Prostate gland (tissue), 2 donors: ENCODE data around the gene FOXN1. TPM values are rescaled to one million over a fixed set of nuclear protein-coding genes. Genes with fewer than 3 reads are reported as not detected.

Source experiments
- DNase-seq: peaks from one replicate; pipeline ENCODE4 v3.0.0-alpha.2; 2019; ENCODE audit warnings: low spot score
- H3K27ac ChIP-seq, 2 donors: fragments of 200-600 bp; sonication (generic); 2 replicates each; pipeline ENCODE4 v1.5.1; 2017 to 2019
- H3K27me3 ChIP-seq: fragments of 200-600 bp; sonication (generic); replicated peaks from 2 replicates; pipeline ENCODE4 v1.5.1; 2019; ENCODE audit not compliant: insufficient read depth
- H3K36me3 ChIP-seq, 2 donors: fragments of 200-600 bp; sonication (generic); 1 replicate in 1 of 2; 2 replicates in 1 of 2; pipeline versions ENCODE4 v1.5.1 to v1.8.1; 2017 to 2019
- H3K4me1 ChIP-seq: fragments of 200-600 bp; sonication (generic); replicated peaks from 2 replicates; pipeline ENCODE4 v1.5.1; 2019
- H3K4me3 ChIP-seq, 2 donors: fragments of 200-600 bp; sonication (generic); 2 replicates each; pipeline ENCODE4 v1.5.1; 2017 to 2019
- H3K9me3 ChIP-seq: fragments of 200-600 bp; sonication (generic); 2 replicates; pipeline ENCODE4 v1.5.1; 2017
- POLR2A ChIP-seq: fragments of 450-650 bp; IDR thresholded peaks from one replicate; pipeline ENCODE4 v1.6.1; 2016; ENCODE audit warnings: antibody characterized with exemption, mild to moderate bottlenecking
- POLR2AphosphoS5 ChIP-seq: sonication (generic); formaldehyde crosslinking; IDR thresholded peaks from one replicate; pipeline ENCODE4 v1.6.1; 2017; ENCODE audit warnings: antibody characterized with exemption
- WGBS: methylation state at CpG from one replicate; pipeline ENCODE4 v1.1.5; 2018; 5-methylcytosine and 5-hydroxymethylcytosine counted together
- intact Hi-C: fragments of 100-400 bp; cut with DNase I; formaldehyde crosslinking; loops from one replicate; pipeline ENCODE4 v1.14.2; 2022
- total RNA-seq, 2 donors: library from RNA; depleted of rRNA; stranded (reverse); fragments of >200 nt; gene quantifications; one replicate each; pipeline ENCODE4 v1.1.0, GENCODE V29; 2016
- TF ChIP-seq, protein P1 (sequence below), 4 experiments: fragments of 200-600 bp in 2 of 4; fragments of 450-650 bp in 2 of 4; sonication (generic) in 2 of 4; IDR thresholded peaks; 1 replicate in 3 of 4; 2 replicates in 1 of 4; pipeline ENCODE4 v1.5.1; 2016 to 2019; ENCODE audit warnings: antibody characterized with exemption in 4 of 4, mild to moderate bottlenecking in 2 of 4, moderate library complexity in 2 of 4

The FOXN1 gene
- total RNA-seq, 2 donors from 2014 or later: 0.64 to 1.2 TPM

DNA sequence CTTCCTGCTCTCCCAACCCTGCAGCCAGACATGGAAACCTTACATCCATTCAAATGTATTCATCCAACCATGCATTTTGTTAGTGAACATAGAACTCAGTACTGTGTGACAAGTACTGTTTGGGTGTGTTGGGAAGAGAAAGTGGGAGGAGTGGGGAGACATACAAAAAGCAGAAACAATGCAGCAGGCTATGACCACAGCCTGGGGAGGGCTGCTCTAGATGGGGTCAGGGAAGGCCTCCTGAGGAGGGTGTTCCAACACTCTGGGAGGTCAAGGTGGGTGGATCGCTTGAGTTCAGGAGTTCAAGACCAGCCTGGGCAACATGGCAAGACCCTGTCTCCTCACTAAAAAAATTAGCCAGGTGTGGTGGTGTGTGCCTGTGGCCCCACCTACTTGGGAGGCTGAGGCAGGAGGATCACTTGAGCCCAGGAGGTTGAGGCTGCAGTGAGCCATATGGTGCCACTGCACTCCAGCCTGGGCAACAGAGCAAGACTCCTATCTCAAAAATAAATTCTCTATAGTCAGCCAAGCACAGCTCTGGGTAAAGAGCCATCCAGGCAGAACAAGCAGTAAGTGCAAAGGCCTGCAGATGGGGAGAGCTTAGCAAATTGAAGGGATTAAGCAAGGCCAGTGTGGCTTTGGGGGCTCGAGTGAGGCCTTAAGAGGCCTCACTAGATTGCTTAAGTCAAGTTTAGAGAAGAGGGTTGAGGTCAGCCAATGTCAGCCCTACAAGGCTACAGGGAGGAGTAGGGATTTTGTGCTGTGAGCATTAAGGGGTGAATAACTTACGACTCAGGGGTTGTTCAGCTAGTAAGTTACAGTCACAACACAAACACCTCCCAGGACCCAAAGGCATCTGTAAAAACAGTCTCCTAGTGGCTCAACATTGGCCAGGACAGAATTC, 27.2 kb upstream of the FOXN1 start:
- intact Hi-C loops: no loop called here
- TF ChIP-seq POLR2AphosphoS5 (no peak), POLR2A (no peak)
- TF ChIP-seq, protein P1, sequence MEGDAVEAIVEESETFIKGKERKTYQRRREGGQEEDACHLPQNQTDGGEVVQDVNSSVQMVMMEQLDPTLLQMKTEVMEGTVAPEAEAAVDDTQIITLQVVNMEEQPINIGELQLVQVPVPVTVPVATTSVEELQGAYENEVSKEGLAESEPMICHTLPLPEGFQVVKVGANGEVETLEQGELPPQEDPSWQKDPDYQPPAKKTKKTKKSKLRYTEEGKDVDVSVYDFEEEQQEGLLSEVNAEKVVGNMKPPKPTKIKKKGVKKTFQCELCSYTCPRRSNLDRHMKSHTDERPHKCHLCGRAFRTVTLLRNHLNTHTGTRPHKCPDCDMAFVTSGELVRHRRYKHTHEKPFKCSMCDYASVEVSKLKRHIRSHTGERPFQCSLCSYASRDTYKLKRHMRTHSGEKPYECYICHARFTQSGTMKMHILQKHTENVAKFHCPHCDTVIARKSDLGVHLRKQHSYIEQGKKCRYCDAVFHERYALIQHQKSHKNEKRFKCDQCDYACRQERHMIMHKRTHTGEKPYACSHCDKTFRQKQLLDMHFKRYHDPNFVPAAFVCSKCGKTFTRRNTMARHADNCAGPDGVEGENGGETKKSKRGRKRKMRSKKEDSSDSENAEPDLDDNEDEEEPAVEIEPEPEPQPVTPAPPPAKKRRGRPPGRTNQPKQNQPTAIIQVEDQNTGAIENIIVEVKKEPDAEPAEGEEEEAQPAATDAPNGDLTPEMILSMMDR (IDR thresholded peaks at IDR 0.05): no peak
- Histone ChIP-seq H3K27ac (no peak overlapping the region), H3K36me3 (no peaks in the 10 kb centered on the region), H3K4me3 (no peak overlapping the region), H3K27me3 (no peaks in the 10 kb centered on the region), H3K9me3 (no peaks in the 10 kb centered on the region), H3K4me1 (no peaks in the 10 kb centered on the region)
- 90% methylated on average over 3 of the region's 3 CpGs for WGBS
- no peak for DNase-seq

DNA sequence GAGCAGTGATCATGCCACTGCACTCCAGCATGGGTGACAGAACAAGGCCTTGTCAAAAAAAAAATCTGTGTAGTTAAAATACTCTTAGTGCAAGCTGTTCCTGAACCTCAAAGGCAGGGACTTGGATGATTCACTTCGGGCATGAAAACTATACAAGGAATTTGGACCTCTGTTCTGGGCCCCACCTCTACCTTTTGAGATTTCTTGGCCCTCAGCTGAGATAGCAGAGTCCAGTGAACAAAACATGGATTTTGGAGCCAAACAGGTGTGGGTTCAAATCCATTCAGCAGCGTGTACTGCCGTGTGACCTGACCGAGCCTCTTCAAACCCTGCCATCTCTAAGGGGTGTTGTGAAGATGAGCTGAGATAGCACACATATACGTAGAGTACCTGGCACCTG, 25.9 kb upstream of the FOXN1 start:
- TF ChIP-seq POLR2AphosphoS5 (no peak), POLR2A (no peak)
- TF ChIP-seq, protein P1 (IDR thresholded peaks at IDR 0.05): no peak
- WGBS: 83% methylated on average over 5 of the region's 5 CpGs
- Histone ChIP-seq H3K27ac (no peak overlapping the region), H3K4me1 (no peaks in the 10 kb centered on the region), H3K27me3 (no peaks in the 10 kb centered on the region), H3K36me3 (no peaks in the 10 kb centered on the region), H3K9me3 (no peaks in the 10 kb centered on the region), H3K4me3 (no peak overlapping the region)
- no peak for DNase-seq
- intact Hi-C loops: no loop called here

DNA sequence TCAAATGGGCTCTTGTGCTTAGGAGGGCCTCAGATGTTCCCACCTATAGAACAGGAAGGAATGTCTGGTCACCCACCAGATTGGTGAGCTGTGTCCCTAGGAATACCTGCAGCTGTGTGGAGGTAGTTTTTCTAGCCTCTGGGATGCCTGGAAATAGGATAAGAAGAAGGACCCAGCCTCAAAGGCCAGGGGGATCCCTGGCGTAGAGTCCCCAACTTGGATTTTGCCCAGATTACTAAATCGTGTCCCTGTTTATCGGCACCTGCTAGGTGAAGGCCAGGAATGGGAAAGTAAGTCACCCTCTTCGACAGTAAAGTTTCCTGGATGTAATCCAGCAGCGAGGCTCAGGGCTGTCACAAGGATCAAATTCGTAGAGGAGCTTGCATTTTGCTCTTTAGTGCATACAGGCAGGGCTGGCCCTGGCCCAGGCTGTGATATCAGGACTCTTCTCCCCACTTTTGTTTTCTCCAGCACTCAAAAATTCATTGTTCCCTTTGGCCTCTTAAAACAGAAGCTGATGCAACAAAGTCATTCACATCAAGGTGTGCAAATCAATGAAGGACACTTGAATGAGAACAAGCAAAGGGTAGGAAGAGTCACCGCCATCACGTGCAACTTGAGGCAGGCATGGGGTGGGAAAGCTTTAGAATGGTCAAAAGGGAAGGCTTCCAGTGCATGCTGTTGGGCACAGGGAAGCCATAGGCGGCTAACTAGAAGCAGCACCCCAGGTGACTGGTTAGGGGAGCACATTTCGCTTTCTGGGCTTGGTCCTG, 25.2 kb upstream of the FOXN1 start:
- Histone ChIP-seq H3K27ac (no peak overlapping the region), H3K4me1 (no peaks in the 10 kb centered on the region), H3K36me3 (no peaks in the 10 kb centered on the region), H3K4me3 (no peak overlapping the region), H3K27me3 (no peaks in the 10 kb centered on the region), H3K9me3 (no peaks in the 10 kb centered on the region)
- DNase-seq: no peak
- intact Hi-C loops: no loop called here
- 53% methylated on average over 10 of the region's 10 CpGs for WGBS
- TF ChIP-seq POLR2AphosphoS5 (no peak), POLR2A (no peak)
- TF ChIP-seq, protein P1 (IDR thresholded peaks at IDR 0.05): no peak

DNA sequence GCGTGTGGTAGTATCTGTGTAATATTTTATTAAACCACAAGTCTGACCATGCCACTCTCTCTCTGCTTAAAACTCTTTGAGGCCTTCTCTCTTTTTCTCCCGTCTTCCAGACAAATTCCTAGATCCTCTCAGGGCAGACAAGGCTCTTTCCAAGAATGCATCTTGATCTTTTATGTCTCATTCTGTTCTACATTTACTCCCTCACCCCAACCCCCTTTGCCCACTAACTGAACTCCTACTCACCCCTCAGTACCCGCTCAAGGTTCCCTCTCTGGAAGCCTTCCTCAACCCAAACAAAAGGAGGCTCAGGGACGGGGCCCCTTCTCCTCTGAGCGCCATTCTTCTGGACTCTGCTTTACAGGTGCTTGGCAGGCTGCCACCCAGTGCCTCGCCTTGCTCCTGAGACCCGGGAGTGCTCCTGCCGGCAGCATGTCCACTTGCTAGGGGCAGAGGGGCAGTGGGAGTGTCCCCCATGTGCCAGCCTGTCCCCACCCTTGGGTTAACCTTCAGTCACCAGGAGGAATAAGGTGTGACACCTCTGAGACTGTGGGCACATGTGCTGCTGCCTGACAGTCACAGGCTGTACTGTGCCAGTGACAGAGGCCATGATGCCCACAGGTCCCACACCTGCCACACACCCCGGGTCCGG, 23.5 kb upstream of the FOXN1 start:
- 56% methylated on average over 10 of the region's 10 CpGs for WGBS
- Histone ChIP-seq H3K27me3 (no peaks in the 10 kb centered on the region), H3K4me3 (no peak overlapping the region), H3K36me3 (no peaks in the 10 kb centered on the region), H3K4me1 (no peaks in the 10 kb centered on the region), H3K9me3 (no peaks in the 10 kb centered on the region), H3K27ac (no peak overlapping the region)
- TF ChIP-seq POLR2AphosphoS5: no peak
- intact Hi-C loops: no loop called here
- DNase-seq: no peak

DNA sequence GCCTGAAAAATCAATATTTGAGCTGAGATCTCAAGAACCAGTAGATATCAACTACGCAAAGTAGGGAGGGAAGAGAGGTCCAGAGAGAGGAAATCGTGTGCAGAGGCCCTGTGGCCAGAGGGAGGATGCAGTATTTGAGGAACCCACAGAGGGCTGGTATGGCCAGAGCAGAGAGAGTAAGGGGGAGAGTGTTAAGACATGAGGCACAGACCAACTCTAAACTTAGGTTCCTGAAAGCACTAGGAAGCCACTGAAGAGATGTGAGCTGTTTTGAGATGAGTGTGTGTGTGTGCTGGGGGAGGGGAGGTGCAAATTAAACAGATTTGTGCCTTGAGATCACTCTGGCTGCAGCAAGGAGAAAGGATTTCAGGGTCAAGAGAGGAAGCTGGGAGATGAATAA, 21.9 kb upstream of the FOXN1 start:
- no peak for DNase-seq
- no peaks in the 10 kb centered on the region for H3K9me3 ChIP-seq
- no peaks in the 10 kb centered on the region for H3K36me3 ChIP-seq
- H3K27ac ChIP-seq: no peak overlapping the region
- H3K27me3 ChIP-seq: no peaks in the 10 kb centered on the region
- H3K4me1 ChIP-seq: no peaks in the 10 kb centered on the region
- intact Hi-C loops: no loop called here
- 58% methylated on average over 2 of the region's 2 CpGs for WGBS
- no peak overlapping the region for H3K4me3 ChIP-seq
- TF ChIP-seq POLR2AphosphoS5: no peak
- TF ChIP-seq POLR2A: no peak
- TF ChIP-seq, protein P1 (IDR thresholded peaks at IDR 0.05): no peak
